SK-N-SH (cell line): ENCODE measurements around the gene ST7.

Experiments used
- SIN3A ChIP-seq: IDR thresholded peaks from 2 replicates; pipeline ENCODE4 v1.6.1; 2012; ENCODE audit warnings: low read depth, mild to moderate bottlenecking, low read length, moderate library complexity, borderline replicate concordance
- YY1 ChIP-seq: IDR thresholded peaks from 2 replicates; pipeline ENCODE4 v1.4.0; 2012; ENCODE audit warnings: low read depth, mild to moderate bottlenecking
- TF ChIP-seq, protein P1 (sequence below): fragments of 200-600 bp; sonication (generic); IDR thresholded peaks from 2 replicates; pipeline ENCODE4 v1.6.1; 2017; ENCODE audit warnings: antibody characterized with exemption, mild to moderate bottlenecking, moderate library complexity

GRCh38 chr7:116986611-116987565, 33.6 kb downstream of the ST7 start:
- no peak for TF ChIP-seq YY1
- TF ChIP-seq, protein P1, sequence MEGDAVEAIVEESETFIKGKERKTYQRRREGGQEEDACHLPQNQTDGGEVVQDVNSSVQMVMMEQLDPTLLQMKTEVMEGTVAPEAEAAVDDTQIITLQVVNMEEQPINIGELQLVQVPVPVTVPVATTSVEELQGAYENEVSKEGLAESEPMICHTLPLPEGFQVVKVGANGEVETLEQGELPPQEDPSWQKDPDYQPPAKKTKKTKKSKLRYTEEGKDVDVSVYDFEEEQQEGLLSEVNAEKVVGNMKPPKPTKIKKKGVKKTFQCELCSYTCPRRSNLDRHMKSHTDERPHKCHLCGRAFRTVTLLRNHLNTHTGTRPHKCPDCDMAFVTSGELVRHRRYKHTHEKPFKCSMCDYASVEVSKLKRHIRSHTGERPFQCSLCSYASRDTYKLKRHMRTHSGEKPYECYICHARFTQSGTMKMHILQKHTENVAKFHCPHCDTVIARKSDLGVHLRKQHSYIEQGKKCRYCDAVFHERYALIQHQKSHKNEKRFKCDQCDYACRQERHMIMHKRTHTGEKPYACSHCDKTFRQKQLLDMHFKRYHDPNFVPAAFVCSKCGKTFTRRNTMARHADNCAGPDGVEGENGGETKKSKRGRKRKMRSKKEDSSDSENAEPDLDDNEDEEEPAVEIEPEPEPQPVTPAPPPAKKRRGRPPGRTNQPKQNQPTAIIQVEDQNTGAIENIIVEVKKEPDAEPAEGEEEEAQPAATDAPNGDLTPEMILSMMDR: no peak
- no peak for TF ChIP-seq SIN3A
